Measurements from ENCODE around the gene LMF1. TPM values are rescaled to one million over a fixed set of nuclear protein-coding genes. Genes with fewer than 3 reads are reported as not detected.

The LMF1 gene
- total and polyA plus RNA-seq, 2 of the 8 experiments (the other 6 are each of a cell fraction or from before 2014, with no cell fraction given) = 3.5 to 9.1 TPM

DNA sequence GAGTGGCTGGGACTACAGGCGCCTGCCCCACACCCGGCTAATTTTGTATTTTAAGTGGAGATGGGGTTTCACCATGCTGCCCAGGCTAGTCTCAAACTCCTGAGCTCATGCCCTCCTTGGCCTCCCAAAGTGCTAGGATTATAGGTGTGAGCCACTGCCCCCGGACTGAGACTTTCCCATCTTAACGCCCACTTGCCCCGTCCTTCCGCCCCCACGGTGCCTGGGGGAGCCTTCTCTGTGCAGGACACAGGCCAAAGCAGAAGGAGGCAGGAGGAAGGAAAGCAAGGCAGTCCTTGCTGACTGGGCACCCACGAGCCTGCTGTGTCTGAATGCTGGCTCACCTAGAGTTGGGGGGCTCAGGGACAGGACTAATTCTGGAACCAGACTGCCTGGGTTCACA is 152.7 kb downstream of the LMF1 start (continued):
- TF ChIP-seq, protein P1, sequence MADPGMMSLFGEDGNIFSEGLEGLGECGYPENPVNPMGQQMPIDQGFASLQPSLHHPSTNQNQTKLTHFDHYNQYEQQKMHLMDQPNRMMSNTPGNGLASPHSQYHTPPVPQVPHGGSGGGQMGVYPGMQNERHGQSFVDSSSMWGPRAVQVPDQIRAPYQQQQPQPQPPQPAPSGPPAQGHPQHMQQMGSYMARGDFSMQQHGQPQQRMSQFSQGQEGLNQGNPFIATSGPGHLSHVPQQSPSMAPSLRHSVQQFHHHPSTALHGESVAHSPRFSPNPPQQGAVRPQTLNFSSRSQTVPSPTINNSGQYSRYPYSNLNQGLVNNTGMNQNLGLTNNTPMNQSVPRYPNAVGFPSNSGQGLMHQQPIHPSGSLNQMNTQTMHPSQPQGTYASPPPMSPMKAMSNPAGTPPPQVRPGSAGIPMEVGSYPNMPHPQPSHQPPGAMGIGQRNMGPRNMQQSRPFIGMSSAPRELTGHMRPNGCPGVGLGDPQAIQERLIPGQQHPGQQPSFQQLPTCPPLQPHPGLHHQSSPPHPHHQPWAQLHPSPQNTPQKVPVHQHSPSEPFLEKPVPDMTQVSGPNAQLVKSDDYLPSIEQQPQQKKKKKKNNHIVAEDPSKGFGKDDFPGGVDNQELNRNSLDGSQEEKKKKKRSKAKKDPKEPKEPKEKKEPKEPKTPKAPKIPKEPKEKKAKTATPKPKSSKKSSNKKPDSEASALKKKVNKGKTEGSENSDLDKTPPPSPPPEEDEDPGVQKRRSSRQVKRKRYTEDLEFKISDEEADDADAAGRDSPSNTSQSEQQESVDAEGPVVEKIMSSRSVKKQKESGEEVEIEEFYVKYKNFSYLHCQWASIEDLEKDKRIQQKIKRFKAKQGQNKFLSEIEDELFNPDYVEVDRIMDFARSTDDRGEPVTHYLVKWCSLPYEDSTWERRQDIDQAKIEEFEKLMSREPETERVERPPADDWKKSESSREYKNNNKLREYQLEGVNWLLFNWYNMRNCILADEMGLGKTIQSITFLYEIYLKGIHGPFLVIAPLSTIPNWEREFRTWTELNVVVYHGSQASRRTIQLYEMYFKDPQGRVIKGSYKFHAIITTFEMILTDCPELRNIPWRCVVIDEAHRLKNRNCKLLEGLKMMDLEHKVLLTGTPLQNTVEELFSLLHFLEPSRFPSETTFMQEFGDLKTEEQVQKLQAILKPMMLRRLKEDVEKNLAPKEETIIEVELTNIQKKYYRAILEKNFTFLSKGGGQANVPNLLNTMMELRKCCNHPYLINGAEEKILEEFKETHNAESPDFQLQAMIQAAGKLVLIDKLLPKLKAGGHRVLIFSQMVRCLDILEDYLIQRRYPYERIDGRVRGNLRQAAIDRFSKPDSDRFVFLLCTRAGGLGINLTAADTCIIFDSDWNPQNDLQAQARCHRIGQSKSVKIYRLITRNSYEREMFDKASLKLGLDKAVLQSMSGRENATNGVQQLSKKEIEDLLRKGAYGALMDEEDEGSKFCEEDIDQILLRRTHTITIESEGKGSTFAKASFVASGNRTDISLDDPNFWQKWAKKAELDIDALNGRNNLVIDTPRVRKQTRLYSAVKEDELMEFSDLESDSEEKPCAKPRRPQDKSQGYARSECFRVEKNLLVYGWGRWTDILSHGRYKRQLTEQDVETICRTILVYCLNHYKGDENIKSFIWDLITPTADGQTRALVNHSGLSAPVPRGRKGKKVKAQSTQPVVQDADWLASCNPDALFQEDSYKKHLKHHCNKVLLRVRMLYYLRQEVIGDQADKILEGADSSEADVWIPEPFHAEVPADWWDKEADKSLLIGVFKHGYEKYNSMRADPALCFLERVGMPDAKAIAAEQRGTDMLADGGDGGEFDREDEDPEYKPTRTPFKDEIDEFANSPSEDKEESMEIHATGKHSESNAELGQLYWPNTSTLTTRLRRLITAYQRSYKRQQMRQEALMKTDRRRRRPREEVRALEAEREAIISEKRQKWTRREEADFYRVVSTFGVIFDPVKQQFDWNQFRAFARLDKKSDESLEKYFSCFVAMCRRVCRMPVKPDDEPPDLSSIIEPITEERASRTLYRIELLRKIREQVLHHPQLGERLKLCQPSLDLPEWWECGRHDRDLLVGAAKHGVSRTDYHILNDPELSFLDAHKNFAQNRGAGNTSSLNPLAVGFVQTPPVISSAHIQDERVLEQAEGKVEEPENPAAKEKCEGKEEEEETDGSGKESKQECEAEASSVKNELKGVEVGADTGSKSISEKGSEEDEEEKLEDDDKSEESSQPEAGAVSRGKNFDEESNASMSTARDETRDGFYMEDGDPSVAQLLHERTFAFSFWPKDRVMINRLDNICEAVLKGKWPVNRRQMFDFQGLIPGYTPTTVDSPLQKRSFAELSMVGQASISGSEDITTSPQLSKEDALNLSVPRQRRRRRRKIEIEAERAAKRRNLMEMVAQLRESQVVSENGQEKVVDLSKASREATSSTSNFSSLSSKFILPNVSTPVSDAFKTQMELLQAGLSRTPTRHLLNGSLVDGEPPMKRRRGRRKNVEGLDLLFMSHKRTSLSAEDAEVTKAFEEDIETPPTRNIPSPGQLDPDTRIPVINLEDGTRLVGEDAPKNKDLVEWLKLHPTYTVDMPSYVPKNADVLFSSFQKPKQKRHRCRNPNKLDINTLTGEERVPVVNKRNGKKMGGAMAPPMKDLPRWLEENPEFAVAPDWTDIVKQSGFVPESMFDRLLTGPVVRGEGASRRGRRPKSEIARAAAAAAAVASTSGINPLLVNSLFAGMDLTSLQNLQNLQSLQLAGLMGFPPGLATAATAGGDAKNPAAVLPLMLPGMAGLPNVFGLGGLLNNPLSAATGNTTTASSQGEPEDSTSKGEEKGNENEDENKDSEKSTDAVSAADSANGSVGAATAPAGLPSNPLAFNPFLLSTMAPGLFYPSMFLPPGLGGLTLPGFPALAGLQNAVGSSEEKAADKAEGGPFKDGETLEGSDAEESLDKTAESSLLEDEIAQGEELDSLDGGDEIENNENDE (IDR thresholded peaks at IDR 0.05; ENCODE audit: insufficient replicate concordance, low read length) = no peak
- TF ChIP-seq HDAC6 (IDR thresholded peaks at IDR 0.05; ENCODE audit: low read depth, low read length) (no peak), YY1 (IDR thresholded peaks at IDR 0.05; ENCODE audit: low read depth, low read length) (no peak), NANOG (IDR thresholded peaks at IDR 0.05; ENCODE audit: insufficient read depth, low read depth, low read length, poor library complexity, severe bottlenecking) (no peak), GABPA (IDR thresholded peaks at IDR 0.05; ENCODE audit: borderline replicate concordance, insufficient read depth, low read length) (no peak), KDM1A (IDR thresholded peaks at IDR 0.05; ENCODE audit: borderline replicate concordance, low read length) (no peak), CHD2 (IDR thresholded peaks at IDR 0.05; ENCODE audit: low read length) (no peak), BCL11A (IDR thresholded peaks at IDR 0.05; ENCODE audit: low read depth in 2 of 2, low read length in 2 of 2) (no peak)
- TF ChIP-seq, protein P2, sequence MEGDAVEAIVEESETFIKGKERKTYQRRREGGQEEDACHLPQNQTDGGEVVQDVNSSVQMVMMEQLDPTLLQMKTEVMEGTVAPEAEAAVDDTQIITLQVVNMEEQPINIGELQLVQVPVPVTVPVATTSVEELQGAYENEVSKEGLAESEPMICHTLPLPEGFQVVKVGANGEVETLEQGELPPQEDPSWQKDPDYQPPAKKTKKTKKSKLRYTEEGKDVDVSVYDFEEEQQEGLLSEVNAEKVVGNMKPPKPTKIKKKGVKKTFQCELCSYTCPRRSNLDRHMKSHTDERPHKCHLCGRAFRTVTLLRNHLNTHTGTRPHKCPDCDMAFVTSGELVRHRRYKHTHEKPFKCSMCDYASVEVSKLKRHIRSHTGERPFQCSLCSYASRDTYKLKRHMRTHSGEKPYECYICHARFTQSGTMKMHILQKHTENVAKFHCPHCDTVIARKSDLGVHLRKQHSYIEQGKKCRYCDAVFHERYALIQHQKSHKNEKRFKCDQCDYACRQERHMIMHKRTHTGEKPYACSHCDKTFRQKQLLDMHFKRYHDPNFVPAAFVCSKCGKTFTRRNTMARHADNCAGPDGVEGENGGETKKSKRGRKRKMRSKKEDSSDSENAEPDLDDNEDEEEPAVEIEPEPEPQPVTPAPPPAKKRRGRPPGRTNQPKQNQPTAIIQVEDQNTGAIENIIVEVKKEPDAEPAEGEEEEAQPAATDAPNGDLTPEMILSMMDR (IDR thresholded peaks at IDR 0.05; ENCODE audit: control extremely low read depth in 1 of 3, insufficient read depth in 1 of 3, low read depth in 1 of 3, low read length in 3 of 3) = no peak

All from H1 (cell line).